Left renal pelvis (tissue), 4 donors: Measurements from ENCODE around the gene CELF4. TPM values are rescaled to one million over a fixed set of nuclear protein-coding genes. Genes with fewer than 3 reads are reported as not detected.

Source experiments
- DNase-seq, 4 donors: peaks; one replicate each; pipeline ENCODE4 v3.0.0-alpha.2; 2013; ENCODE audit warnings: low read depth in 4 of 4, low spot score in 3 of 4
- polyA plus RNA-seq, 4 donors: library from polyadenylated mRNA; unstranded; fragments of 120-200 nt; gene quantifications; one replicate each; pipeline ENCODE4 v1.2.1, GENCODE V29; 2013; ENCODE audit not compliant: insufficient read length in 4 of 4

The CELF4 gene
- 1 to 10 TPM; 1.6 to 3.1 (median 2.4) TPM for polyA plus RNA-seq

DNA sequence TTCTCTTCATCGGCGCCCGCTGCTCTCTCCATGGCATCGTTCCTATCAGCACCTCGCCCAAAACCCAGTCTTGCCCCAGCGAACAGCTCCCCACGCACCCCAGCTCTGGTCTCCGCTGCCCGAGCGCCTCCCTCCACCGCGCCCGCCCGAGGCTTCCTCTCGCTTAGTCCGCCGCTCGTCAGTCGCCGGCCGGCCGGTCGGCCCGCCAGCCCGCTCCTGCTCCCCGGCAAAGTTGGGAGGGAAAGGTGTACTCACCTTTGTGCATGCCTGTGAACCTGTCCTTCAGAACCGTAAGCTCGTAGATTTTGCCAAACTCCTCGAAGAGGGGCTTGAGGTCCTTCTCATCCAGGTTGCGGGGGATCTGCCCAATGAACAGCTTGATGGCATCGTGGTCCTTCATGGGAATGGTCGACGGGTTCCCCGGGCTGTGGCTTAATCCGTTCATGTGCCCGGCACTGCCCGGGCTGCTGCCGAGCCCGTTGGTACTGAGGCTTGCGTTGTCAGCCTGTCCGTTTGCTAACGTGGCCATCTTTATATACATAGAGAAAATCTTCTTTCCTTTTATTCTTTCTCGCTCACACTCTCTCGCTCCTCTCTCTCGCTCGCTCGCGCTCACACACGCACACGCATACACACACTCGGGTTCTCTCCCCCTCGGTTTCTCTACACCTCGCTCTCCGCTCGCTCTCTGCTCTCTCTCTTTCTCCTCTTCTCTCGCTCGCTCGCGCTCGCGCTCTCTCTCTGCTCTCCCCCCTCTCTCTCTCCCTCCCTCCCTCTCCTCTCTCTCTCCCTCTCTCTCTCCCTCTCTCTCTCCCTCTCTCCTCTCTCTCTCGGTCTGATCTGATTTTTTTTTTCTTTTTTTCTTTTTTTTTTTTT is at the start of gene CELF4:
Gene CELF4, minus strand, starts transcription at position 698 of the 876 bp plus-strand sequence.
- no peak for DNase-seq

DNA sequence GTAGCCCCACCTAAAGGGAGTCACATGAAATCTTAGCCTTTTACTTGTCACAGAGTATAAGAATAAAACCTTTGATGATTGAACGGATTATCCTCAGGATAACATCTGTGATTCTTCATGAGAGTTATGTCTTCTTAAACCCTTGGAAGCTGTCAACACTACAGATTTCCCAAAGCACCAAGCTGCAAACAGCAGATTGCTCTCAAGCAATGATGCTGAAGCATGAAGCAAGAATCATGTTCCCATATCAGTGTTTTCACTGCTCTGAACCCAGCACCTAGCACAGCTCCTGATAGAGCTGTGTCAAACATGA is 47.6 kb upstream of the CELF4 start:
- DNase-seq = no peak

DNA sequence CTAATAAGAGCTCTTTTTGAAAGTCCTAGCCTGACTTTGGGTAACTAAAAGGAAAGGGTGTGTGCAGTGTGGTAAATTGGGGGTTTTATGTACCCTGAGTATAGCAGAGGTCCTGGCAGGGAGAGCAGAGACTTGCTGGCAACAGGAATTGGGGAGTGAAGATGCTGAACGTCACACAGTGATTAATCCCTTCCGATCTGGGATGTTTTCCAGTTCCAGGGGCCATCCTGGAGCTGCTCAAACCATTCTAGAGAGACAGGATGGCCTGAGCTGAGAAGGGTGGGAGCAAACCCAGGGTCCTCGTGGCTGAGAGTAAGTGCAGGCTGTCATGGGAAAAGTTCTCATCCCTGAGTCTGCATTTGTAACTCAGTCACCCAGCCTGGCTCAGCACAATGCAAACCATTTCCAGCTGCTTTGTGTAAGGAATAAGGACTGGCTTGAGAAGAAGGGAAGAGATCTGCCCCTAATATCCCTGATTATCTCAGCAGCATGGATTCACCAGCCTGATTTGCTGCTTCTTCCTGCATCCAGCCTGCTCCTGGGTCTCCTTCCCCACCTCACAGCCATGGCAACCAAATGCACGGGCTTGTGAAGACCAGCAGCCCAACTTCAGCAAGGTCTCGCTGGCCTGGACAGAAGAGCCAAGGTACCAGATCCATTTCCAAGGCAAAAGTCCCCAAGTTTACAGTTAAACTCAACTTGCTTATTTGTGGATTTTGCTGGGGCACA is 47.1 kb upstream of the CELF4 start:
- peak in 2 of 4 donors; percentile 22 for DNase-seq

DNA sequence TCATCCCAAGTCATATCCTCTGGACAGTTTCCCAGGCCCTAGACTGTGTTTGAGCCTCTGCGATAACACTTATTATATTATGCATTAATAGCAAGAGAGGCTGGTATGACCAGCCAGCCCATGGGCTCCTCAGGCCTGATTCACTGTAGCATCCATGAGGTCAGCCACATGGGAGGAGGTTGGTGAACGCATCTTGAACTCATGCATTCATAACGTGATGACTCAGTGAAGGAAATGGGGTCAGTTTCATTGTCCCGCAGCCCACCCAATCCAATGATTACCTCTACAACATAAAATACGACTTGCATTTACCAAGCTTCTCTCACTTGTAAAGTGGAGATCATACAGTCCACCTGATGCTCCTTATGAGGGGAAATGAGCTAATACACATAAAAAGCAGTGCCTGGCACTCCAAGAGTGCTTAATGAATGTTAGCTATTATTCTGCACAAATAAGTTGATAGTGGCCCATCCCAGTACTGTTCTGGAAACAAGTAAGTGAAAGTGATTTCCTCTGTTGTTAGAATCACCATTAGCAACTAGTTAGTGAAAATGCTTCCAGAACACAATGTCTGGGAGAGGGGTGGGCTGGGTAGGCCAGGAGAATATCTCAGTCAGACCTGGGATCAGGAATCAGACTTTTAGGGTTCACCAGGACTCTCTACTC is 46.1 kb upstream of the CELF4 start:
- no peak for DNase-seq

DNA sequence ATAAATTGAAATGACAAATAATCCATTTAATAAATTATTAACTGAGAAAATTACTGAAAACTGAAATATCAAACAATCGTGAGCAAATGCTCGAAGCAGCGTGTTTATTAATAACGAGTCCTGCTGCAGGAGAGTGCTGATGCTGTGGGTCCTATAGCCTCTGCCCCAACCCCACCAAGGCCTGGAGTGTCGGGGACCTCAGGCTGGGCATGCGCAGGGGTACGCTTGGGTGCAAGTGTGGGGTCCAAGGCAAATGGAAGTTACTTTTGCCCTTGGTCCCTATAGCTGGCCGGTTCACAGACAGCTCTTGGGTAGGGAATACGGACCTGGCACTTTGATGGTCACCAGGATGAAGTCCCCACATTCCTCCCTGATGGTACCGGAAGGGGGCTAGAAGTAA is 43.3 kb upstream of the CELF4 start:
- no peak for DNase-seq

DNA sequence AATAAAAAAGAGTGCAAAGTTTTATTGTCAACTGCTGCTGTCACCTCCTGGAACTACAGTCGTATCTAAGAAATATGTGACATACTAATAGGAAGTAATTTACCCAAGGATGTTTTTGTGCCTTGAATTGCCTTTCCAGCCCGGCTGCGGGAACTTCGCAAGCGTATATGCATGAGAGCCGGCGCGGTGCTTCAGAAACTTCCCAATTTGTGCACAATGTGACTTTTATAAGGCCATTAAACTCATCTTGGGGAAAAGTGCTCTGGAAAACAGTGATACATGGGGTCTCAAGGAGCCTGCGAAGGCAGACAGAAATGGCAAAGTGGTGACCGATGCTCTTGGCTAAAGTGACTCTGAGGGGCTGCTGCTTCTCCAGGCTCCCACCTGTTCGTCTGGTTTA is 41.7 kb upstream of the CELF4 start:
- no peak for DNase-seq

DNA sequence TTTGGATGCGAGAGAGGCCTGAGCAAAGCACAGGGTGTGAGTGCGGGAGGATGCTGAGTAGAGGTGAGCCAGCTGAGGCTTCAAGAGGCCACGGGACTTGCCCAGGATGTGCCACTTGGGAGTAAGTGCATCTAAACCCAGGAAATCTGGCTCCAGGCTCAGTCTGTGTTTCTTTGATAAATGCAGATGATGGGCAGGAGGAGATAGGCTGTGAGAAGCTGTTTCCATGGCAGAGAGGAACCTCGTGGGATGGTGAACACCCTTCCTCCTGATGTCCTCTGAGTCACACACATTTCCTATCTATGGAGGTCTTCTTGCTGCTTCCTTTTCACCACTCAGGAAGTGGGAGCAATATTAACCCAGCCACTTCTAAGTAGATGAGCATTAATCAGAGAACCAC is 38.4 kb upstream of the CELF4 start:
- no peak for DNase-seq

DNA sequence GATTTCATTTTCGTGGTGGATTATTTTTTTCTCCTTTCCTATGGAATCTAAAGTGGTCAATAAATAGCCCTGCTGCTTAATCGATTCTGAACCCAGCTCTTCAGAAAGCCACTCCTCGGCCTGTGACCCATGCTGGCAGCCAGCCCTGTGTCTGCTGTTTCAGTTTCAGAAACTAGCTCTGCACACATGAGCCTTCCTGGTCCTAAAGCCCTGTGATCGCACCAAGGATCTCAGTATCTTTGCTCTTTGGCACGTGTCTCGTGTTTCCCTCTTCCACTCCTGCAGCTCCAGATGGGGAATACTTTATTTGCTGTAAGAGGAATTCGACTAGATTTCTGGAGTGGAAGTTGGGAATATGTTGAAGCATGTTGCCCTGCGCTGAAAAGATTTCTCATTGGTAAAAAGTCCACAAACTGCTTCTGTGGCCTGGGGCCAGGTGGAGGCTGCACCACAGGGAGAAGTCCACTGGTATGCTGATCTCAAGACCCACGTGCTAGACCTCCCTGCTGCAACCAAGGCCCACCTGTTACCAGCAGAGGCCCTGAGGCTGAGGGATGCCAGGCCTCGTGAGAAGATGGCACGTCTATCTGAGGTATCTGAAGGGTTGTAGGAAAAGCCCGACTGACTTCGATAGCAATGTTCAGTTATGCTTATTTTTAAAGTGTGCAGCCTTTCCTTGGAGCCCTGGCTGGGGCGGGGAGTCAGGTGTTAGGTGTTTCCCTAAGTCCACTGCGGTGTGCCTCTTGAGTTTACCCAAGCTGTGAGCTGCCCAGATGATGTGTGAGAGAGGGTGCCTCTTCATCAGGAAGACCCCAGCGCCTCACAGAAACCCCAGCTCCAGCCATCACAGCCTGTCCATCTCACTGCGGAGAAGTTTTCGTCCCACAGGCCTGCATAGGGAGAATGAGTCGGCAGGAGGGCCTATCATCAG is 33.6 kb upstream of the CELF4 start:
- no peak for DNase-seq

DNA sequence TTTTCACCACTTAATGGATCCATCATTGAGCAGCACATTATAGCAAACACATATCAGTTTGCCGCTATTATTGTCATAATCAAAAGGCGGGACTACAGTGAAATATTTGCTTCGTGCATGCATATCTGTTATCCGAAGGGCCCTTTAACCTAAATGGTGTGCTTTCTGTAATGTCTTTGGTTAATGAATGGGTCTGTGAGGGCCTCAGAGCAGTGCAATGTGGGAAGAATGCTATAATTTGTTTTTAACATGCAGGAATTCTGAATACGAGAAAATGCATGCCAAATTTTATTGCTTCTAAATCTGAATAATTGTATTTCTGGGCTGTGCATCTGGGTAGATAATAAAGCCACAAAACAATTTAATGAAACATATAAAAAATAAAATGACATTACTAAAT is 32.8 kb upstream of the CELF4 start:
- DNase-seq = no peak

DNA sequence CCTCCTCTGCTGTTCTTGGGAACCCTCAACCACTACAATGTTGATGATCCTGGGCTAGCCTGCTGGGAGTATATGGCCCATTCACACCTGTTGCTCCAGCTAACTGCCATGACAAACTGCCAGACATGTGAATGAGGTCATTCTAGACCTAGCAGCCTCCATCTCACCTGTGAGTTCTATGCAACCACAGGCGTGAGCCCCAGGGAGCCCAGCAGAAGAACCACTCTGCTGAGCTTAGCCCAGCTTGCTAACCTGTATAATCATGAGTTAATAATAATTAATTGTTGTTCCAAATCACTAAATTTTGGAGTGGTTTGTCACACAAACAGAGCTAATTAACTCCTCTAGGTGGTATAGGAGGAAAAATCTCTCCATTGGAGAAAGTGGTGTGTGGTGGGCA is 24.7 kb upstream of the CELF4 start:
- no peak for DNase-seq

DNA sequence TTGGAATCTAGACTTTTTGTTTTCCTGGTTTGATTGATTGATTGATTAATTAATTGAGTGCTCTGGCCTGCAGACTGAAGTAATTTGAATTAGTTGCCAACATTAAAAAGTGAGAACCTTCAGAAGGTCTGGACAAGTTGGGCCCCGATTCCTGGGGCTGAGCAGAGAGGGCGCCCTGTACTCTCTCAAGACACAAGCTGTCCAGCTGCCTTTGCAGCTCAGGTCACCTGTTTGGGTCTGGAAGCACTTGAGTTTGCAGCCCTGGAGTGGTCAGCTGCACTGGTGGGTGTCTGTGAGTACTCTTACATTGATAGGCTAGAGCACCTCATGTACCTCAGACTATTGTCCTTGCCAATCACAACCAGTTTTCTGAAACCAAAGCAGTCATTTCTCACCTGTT is 22.7 kb upstream of the CELF4 start:
- DNase-seq = no peak

DNA sequence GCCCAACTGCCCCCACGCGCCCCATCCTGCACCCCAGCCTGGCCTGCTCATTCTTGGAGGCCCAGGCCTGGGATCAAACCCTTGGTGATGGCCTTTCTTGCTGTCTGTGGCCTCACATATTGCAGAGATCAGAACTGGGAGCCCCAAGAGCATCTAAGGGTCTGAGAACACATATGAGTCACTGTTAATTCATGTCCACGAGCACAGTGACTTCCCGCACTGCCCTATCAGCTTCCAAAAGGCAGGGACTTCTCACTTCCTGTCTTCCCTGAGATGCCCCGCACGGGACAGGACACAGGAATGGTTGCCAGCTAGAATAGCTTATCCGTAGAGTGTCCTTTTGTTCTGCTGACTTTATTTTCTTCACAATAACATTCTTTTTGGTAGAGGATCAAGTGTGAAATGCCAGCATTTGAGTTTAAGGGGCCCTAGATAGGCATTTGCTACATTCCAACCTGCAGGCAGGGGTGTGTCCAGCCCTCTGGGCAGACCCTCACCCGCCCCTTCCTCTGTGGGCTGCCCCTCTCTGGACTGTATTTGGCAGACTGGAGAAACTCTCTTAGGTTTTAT is 21.1 kb upstream of the CELF4 start:
- DNase-seq = no peak

DNA sequence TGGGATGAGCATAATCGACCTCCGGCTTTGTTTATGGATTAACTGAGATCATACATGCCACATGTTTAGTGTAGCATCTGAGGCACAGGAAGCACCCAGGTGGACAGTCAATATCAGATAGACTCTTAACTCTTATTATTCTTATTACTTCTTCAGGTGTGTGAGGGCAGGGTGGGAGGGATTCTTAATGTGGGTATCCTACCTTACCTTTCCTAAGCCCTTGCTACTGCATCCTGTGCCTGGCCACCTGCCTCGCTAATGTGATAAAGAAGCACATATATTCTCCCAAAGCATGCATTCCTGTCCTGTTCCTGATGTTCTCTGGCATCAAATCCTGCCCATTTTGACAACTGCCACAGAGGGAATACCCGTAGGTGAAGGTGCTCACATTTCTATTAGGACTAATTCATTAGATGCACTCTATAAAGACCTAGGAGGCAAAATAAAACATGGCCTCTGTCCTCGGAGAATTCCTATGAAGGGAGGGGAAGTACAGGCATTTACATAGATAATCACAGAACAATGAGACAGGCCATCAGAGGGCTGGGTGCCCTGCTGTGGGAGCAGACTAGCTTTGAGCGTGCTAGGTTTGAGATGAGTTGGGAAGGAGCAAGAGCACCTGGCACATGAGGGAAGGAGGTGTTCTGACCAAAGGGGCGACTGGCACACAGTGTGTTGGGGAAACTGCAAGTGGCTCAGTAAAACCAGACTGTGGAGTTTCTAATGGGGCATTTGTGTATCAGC is 19.5 kb upstream of the CELF4 start:
- no peak for DNase-seq

DNA sequence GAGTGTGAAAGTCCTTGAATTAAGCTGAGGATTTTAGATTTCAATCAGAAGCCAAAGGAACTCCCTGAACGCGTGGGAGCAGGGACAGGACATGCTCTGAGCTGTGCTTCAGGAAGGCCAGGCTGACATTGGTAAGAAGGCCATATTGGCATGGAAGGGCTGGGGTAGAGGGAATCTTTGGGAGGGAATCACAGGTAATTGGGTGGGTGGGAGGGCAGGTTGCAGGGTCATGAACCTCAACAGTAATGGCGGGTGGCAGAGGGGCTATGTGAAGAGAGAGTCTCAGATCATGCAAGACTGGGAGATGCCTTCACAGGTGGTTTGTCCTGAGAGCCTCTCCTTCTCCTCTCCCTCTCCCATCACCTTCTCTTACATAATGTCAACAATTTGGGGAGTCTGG is 18.6 kb upstream of the CELF4 start:
- no peak for DNase-seq

DNA sequence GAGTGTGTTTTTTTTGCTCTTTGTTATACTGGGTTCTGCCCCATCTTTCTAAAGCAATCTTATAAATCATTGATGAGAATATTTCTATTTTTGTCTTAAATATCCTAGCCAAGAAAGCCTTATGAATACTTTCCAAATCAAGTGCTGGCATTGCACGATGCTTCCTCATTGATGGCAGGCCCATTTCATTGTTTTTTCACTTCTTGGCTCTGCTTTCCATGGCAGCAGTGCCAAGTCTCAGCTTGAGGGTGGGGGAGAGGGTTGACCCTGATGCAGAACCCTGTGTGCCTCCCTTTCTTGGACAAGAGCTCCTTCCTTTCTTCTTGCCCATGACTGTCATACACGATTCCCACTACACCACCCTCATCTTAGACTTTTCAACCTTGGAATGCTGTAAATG is 16.7 kb upstream of the CELF4 start:
- DNase-seq = no peak

DNA sequence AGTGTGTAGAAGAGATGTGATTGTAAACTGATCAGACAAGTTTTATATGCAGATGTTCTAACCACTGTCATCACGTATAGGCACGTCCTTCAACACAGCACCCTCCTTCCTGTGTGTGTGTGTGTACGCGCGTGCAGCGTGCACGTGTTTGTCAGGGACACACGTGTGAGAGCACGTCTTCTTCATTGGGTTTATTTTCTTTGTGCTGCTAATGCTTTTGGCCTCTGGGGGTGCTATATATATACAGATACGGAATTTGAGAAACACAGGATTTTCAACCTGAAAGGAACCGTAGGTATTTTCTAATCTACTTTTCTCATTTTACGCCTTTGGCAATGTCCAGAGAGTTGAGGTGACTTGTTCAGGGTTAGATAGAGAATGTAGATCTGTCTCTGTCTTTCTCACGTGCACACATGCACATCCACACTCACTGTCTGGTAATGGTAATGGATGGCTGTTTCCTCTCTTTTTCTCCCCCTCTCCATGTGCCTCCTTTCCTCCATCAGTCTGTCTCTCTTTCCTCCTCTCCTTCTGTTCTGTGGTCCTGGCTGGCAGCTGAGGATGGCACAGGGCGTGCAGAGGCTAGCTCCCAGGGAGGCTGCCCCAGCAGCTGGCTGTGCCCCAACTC is 13.4 kb upstream of the CELF4 start:
- no peak for DNase-seq

DNA sequence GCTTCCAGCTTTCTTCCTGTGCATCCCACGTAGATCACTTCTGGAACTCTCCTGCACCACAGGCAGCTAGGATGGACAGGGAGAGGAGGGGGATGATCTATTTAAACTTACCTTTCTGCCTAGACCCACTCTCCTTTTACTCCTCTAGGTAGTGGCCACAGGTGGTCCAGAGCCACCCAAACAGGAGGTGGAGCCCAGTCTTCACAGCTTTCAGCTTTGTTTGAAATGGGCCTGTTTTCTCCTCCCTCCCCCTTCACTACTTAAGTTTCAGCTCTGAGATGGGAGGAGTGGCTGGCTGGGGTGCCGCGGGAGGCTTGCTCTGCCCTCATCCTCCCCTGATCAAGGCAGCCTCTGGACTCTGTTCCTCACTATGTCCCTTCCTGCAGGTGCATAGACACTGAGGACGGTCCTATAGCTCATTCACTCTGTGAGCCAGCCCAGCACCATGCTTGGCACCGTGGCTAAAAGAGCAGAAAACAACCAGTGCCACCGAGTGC is 12.6 kb upstream of the CELF4 start:
- no peak for DNase-seq

DNA sequence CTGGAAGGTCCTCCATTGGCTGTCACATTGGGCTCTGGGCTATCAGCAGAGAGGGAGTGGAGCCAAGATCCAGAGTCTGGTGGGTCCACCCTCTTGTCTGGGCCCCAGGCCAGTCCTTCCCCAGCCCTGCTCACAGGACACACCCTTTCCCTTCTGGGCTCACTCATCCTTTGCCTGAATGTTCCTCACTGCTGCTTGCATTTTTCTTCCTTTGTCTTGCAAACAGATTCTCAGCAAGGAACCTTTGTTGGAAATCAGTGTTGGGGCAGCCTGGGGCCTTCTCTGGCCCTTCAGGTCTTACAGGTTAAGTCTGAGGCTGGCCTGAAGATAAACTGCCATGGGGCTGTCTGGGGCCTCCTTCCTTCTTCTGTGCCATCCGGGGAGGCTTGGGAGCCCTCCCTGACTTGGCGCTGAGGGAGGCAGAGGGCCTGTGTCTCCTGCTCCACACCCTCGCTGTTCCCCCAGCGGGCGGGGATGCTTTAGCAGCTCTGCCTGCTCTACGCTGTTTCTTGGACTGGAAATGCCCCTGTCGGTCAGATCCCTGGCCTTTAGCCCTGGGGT is 11.5 kb upstream of the CELF4 start:
- DNase-seq = no peak

DNA sequence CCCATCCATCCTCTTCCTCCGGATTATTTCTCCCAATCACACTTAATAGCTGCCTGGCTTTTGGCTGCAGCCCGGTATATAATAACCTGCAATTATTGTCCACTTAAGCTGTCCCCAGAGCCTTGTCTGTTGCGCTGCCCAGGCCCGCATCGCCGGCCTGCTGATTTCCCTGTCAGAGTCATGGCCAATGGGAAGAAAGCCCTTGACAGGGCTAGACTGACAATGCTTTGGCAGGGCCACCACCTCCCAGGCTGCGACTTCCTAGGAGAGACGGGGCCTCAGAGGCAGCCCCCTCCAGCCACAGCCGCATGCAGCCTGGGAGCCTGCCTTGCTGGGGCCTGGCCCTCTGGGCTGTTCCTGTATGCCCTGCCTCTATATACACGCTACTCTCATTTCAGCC is 10.0 kb upstream of the CELF4 start:
- DNase-seq = no peak
